Neural cell (in vitro differentiated cells): ENCODE data around the gene MEGF11.

Source experiments
- RAD21 ChIP-seq: fragments of 450-650 bp; conservative IDR thresholded peaks from 2 replicates; pipeline ENCODE4 v1.6.1; 2014; ENCODE audit warnings: antibody characterized with exemption, mild to moderate bottlenecking, moderate library complexity
- TAF1 ChIP-seq: IDR thresholded peaks from 2 replicates; pipeline ENCODE4 v1.6.1; 2012; ENCODE audit warnings: low read depth
- TF ChIP-seq, protein P1 (sequence below): fragments of 450-650 bp; IDR thresholded peaks from 2 replicates; pipeline ENCODE4 v1.5.1; 2014; ENCODE audit warnings: antibody characterized with exemption, mild to moderate bottlenecking, moderate library complexity; ENCODE audit not compliant: poor library complexity, severe bottlenecking
- TF ChIP-seq, protein P2 (sequence below): IDR thresholded peaks from 2 replicates; pipeline ENCODE4 v1.6.1; 2012; ENCODE audit warnings: borderline replicate concordance

DNA sequence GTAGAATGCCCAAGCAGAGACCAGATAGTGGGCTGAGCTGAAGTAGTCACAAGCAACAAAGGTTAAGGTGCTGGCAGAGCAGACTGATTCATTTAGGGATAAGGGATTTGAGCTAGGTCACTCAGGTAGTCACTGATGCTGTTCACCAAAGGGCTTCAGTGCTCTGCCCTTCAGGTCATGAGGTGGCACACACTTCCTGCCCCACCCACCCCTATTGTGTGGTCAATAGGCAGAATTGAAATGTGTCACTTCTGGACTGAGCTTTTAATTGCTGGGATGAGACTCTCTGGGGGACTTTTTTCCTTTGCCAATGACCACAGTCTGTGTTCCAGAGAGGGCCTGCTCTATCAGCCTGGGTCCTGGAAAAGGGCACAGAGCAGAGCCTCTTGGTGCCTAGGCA is 37.0 kb upstream of the MEGF11 start:
- no peak for TF ChIP-seq RAD21
- TF ChIP-seq, protein P1, sequence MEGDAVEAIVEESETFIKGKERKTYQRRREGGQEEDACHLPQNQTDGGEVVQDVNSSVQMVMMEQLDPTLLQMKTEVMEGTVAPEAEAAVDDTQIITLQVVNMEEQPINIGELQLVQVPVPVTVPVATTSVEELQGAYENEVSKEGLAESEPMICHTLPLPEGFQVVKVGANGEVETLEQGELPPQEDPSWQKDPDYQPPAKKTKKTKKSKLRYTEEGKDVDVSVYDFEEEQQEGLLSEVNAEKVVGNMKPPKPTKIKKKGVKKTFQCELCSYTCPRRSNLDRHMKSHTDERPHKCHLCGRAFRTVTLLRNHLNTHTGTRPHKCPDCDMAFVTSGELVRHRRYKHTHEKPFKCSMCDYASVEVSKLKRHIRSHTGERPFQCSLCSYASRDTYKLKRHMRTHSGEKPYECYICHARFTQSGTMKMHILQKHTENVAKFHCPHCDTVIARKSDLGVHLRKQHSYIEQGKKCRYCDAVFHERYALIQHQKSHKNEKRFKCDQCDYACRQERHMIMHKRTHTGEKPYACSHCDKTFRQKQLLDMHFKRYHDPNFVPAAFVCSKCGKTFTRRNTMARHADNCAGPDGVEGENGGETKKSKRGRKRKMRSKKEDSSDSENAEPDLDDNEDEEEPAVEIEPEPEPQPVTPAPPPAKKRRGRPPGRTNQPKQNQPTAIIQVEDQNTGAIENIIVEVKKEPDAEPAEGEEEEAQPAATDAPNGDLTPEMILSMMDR = no peak
- TF ChIP-seq, protein P2, sequence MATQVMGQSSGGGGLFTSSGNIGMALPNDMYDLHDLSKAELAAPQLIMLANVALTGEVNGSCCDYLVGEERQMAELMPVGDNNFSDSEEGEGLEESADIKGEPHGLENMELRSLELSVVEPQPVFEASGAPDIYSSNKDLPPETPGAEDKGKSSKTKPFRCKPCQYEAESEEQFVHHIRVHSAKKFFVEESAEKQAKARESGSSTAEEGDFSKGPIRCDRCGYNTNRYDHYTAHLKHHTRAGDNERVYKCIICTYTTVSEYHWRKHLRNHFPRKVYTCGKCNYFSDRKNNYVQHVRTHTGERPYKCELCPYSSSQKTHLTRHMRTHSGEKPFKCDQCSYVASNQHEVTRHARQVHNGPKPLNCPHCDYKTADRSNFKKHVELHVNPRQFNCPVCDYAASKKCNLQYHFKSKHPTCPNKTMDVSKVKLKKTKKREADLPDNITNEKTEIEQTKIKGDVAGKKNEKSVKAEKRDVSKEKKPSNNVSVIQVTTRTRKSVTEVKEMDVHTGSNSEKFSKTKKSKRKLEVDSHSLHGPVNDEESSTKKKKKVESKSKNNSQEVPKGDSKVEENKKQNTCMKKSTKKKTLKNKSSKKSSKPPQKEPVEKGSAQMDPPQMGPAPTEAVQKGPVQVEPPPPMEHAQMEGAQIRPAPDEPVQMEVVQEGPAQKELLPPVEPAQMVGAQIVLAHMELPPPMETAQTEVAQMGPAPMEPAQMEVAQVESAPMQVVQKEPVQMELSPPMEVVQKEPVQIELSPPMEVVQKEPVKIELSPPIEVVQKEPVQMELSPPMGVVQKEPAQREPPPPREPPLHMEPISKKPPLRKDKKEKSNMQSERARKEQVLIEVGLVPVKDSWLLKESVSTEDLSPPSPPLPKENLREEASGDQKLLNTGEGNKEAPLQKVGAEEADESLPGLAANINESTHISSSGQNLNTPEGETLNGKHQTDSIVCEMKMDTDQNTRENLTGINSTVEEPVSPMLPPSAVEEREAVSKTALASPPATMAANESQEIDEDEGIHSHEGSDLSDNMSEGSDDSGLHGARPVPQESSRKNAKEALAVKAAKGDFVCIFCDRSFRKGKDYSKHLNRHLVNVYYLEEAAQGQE = no peak
- TF ChIP-seq TAF1 = no peak
